Coronary artery (tissue), 2 donors: ENCODE data around the gene DSN1.

Experiments used
- DNase-seq: peaks from one replicate; pipeline ENCODE4 v3.0.0-alpha.2; 2017; ENCODE audit warnings: low spot score
- H3K27ac ChIP-seq, 2 donors: fragments of 200-600 bp; sonication (generic); one replicate each; pipeline ENCODE4 v1.5.1; 2016 to 2019
- H3K4me3 ChIP-seq: fragments of 200-600 bp; sonication (generic); 2 replicates; pipeline ENCODE4 v1.5.1; 2016; ENCODE audit warnings: mild to moderate bottlenecking, moderate library complexity
- TF ChIP-seq, protein P1 (sequence below): fragments of 200-600 bp; sonication (generic); IDR thresholded peaks from one replicate; pipeline ENCODE4 v1.5.1; 2019; ENCODE audit warnings: antibody characterized with exemption

The DSN1 gene

GRCh38 chr20:36732456-36732855 lies 41.1 kb downstream of the DSN1 start:
- DNase-seq, result no peak
- H3K27ac ChIP-seq, result no peak overlapping the region

GRCh38 chr20:36728986-36729385 lies 44.6 kb downstream of the DSN1 start:
- no peak for DNase-seq
- no peak overlapping the region for H3K4me3 ChIP-seq
- no peak overlapping the region for H3K27ac ChIP-seq
- TF ChIP-seq, protein P1, sequence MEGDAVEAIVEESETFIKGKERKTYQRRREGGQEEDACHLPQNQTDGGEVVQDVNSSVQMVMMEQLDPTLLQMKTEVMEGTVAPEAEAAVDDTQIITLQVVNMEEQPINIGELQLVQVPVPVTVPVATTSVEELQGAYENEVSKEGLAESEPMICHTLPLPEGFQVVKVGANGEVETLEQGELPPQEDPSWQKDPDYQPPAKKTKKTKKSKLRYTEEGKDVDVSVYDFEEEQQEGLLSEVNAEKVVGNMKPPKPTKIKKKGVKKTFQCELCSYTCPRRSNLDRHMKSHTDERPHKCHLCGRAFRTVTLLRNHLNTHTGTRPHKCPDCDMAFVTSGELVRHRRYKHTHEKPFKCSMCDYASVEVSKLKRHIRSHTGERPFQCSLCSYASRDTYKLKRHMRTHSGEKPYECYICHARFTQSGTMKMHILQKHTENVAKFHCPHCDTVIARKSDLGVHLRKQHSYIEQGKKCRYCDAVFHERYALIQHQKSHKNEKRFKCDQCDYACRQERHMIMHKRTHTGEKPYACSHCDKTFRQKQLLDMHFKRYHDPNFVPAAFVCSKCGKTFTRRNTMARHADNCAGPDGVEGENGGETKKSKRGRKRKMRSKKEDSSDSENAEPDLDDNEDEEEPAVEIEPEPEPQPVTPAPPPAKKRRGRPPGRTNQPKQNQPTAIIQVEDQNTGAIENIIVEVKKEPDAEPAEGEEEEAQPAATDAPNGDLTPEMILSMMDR, result no peak

More at GRCh38 chr20:36732456-36732855, 41.1 kb downstream of the DSN1 start:
- TF ChIP-seq, protein P1, result no peak
- no peak overlapping the region for H3K4me3 ChIP-seq

DNA sequence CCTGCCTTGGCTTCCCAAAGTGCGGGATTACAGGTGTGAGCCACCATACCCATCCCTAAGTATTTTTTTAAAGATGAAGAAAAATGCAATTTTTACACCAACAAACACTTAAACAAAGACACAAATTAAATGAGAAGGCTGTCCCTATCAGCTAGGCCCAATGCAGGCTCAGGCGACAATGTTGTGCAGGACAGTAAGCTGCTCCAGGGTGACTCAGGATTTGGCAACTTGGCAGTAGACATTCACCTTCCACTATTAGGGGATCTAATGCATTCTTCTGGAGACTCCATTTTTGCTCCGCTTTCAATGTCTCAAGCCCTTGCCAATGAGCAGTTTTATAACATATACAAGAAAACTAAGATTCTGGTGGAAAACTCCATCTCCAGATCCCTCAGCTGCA lies 47.4 kb downstream of the DSN1 start:
- TF ChIP-seq, protein P1, result no peak
- Histone ChIP-seq H3K4me3 (no peak overlapping the region), H3K27ac (no peak overlapping the region)
- no peak for DNase-seq

- no peak overlapping the region for H3K27ac ChIP-seq
- TF ChIP-seq, protein P1, result no peak
- no peak for DNase-seq
- H3K4me3 ChIP-seq, result no peak overlapping the region
Measured at GRCh38 chr20:36720510-36720909, 53.1 kb downstream of the DSN1 start.

GRCh38 chr20:36717657-36718056 lies 55.9 kb downstream of the DSN1 start:
- Histone ChIP-seq H3K4me3 (no peak overlapping the region), H3K27ac (peak overlapping the region in 1 of 2 donors; percentile 15)
- DNase-seq, result no peak
- TF ChIP-seq, protein P1, result no peak

- TF ChIP-seq, protein P1, result no peak
- no peak for DNase-seq
- Histone ChIP-seq H3K4me3 (no peak overlapping the region), H3K27ac (peak overlapping the region in 1 of 2 donors; percentile 15)
Measured at GRCh38 chr20:36717021-36717420, 56.5 kb downstream of the DSN1 start.

DNA sequence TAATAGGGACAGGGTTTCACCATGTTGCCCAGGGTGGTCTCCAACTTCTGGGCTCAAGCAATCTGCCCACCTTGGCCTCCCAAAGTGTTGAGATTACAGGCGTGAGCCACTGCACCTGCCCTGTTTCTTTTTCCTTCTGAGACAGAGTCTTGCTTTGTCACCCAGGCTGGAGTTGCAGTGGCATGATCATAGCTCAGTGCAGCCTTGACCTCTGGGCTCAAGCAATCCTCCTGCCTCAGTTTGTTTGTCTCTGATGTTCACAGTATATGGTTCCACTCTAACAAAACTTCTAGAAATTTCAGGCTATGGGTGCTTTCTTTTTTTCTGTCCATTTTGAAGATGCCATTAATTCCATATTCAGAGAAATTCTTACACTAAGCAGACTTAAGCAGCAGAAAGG lies 60.8 kb downstream of the DSN1 start:
- H3K4me3 ChIP-seq, result no peak overlapping the region
- no peak for DNase-seq
- no peak overlapping the region for H3K27ac ChIP-seq
- TF ChIP-seq, protein P1, result no peak
